ENCODE data around the gene SPATA19.

The SPATA19 gene

DNA sequence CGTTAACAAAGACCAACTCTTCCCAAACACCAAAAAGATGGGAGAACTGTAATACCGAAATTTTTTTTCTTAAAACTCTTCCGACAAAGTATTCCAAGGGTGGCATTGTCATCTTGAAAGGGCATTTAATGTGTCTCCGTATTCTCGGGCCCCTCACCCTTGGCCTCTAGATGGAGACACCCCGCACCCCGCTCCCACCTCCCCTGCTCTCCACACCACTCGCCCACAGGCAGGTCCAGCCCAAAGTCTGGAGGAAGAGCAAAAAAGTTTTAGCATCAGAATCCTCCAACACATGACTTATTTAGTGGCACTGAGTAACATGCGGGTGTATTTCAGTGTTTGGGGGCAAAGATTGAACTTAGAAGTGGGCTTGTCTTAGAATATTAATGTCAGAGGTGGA lies 20.7 kb downstream of the SPATA19 start:
- FAIRE-seq (no peak), DNase-seq (ENCODE audit: insufficient read length, low spot score) (no peak)
- TF ChIP-seq, protein P1, sequence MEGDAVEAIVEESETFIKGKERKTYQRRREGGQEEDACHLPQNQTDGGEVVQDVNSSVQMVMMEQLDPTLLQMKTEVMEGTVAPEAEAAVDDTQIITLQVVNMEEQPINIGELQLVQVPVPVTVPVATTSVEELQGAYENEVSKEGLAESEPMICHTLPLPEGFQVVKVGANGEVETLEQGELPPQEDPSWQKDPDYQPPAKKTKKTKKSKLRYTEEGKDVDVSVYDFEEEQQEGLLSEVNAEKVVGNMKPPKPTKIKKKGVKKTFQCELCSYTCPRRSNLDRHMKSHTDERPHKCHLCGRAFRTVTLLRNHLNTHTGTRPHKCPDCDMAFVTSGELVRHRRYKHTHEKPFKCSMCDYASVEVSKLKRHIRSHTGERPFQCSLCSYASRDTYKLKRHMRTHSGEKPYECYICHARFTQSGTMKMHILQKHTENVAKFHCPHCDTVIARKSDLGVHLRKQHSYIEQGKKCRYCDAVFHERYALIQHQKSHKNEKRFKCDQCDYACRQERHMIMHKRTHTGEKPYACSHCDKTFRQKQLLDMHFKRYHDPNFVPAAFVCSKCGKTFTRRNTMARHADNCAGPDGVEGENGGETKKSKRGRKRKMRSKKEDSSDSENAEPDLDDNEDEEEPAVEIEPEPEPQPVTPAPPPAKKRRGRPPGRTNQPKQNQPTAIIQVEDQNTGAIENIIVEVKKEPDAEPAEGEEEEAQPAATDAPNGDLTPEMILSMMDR (IDR thresholded peaks at IDR 0.05; ENCODE audit: insufficient read depth, missing control alignments) = no peak

DNA sequence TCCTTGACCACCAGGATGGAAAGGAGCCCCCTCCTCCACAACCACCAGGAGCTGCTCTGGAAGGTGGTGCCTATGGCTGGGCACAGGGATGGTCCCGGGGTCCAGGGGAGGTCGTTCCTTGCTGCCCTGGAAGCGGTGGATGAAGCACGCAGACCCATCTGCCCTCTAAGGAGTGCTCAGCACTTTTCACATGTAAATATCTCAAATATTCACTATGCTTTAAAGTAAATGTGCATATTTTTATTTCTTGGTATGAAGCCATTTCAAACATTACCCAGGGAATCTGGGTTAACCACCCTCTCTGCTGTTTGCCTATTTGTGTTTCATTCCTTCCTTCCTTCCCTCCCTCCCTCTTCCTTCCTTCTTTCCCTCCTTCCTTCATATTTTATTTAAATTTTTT lies 21.7 kb downstream of the SPATA19 start:
- DNase-seq (ENCODE audit: insufficient read length, low spot score) (no peak), FAIRE-seq (no peak)
- TF ChIP-seq, protein P1 (IDR thresholded peaks at IDR 0.05; ENCODE audit: insufficient read depth, missing control alignments) = no peak

DNA sequence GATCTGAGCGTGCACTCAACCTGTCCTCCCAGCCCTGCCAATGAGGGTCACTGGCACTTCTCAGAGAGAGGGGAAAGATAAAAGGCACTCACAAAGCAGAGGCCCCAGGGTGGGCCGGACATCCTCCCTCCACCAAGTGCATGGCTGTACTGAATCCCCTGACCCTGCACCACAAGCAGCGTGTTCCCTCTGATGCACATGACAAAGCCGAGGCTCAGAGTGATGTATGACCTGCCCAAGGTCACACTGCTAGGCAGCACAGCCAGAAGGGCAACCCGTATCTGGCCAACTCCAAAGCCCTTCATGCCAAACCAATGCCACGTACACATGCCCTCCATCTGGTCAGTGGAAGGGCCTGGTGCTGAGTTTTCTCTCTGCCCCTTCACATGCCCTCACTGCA lies 22.1 kb downstream of the SPATA19 start:
- TF ChIP-seq, protein P1 (IDR thresholded peaks at IDR 0.05; ENCODE audit: insufficient read depth, missing control alignments) = no peak
- FAIRE-seq (no peak), DNase-seq (ENCODE audit: insufficient read length, low spot score) (no peak)

DNA sequence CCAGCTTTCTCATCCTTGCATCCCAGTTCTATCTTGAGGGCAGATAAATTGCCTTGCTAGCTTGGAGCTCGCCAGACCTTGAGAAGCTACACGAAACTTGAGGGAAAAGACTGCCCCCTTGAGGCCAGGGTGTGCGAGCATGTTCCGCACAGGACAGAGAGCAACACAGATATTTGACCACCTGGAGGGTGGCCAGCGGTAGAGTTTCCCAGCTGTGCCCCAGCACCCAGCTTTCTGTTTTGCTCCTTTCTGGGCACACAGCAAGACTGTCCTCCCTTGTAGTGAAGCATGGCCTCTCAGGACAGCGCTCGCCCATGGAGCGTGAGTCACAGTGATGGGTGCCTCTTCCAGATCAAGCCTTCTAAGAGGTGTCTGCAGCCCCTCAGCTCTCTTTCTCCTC lies 23.5 kb downstream of the SPATA19 start:
- DNase-seq (ENCODE audit: insufficient read length, low spot score) (peak; percentile 88), FAIRE-seq (no peak)
- TF ChIP-seq, protein P1 (IDR thresholded peaks at IDR 0.05; ENCODE audit: insufficient read depth, missing control alignments) = peak; percentile 98

DNA sequence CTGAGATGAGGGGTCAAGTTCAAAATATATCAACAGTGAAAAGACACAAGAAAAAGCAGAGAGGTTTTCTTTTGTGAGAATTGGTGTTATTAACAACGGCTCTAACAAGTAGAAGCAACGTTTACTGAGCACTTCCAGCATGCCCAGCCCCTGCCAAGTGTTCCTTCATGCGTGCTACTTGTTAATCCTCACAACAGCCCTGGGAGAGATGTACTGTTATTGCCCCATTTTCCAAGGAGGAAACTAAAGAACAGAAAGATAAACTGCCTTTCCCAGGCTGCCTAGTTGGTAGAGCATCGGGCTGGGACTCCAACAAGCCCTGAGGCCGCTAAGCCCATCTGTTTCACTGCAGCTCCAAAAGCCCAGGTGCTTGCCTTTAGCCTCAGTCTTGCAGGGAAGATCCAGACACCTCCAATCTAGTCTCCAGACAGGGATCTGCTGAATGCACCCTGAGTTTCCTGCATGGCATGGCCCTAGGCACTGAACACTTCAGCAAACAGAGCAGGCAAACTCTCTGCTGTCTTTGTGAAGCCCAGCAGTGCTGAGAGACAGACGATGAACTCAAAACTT lies 25.5 kb downstream of the SPATA19 start:
- TF ChIP-seq, protein P1 (IDR thresholded peaks at IDR 0.05; ENCODE audit: insufficient read depth, missing control alignments) = no peak
- FAIRE-seq (no peak), DNase-seq (ENCODE audit: insufficient read length, low spot score) (no peak)

DNA sequence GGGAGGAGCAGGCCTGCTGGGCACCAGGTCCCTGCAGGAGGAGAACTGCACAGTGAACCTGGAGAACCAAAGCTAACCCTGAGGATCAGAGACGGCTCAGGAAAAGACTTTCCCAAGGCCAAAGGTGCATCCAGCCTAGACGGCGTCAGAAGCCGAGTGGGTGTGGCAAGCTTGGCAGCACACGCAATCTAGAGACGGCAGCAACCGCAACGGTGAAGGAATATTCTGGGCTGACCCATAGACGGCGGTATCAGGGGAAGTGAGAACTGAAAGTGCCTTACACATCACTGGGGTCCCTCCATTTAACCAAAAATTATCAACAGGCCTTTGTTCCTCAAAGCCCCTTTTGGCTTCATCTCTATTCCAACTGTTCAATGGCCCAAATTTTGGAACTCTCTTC lies 26.2 kb downstream of the SPATA19 start:
- DNase-seq (ENCODE audit: insufficient read length, low spot score) = no peak
- no peak for FAIRE-seq
- TF ChIP-seq, protein P1 (IDR thresholded peaks at IDR 0.05; ENCODE audit: insufficient read depth, missing control alignments) = no peak

DNA sequence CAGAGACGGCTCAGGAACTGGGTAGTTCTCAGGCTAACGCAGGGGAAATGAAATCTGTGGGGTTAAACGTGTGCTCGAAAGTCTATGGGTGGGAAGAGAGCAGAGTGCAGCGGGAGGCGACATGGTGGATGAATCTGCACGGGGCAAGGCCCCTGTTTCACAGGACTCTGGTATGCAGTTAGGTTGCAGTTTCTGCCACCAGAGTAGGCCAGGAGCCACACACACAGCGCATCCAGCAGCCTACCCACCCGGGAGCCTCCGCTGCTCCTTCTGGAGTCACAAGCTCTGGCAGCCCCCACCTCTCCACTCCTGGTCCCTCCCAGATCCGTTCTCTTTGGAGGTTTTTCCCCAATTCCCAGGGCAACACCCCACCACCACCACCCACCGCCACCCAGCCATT lies 27.0 kb downstream of the SPATA19 start:
- DNase-seq (ENCODE audit: insufficient read length, low spot score) (no peak), FAIRE-seq (no peak)
- TF ChIP-seq, protein P1 (IDR thresholded peaks at IDR 0.05; ENCODE audit: insufficient read depth, missing control alignments) = no peak
